Stimulated activated CD8-positive, alpha-beta memory T cell treated with anti-CD3 and anti-CD28 coated beads, Interleukin-12 subunit alpha, Interleukin-12 subunit beta, amount 100 ng/mL, for 1 hour (primary cell): ENCODE measurements around the gene SHQ1.

ENCODE experiments used
- DNase-seq: peaks from one replicate; pipeline ENCODE4 v3.0.0-alpha.2; 2020; ENCODE audit warnings: low read depth

Gene SHQ1

DNA sequence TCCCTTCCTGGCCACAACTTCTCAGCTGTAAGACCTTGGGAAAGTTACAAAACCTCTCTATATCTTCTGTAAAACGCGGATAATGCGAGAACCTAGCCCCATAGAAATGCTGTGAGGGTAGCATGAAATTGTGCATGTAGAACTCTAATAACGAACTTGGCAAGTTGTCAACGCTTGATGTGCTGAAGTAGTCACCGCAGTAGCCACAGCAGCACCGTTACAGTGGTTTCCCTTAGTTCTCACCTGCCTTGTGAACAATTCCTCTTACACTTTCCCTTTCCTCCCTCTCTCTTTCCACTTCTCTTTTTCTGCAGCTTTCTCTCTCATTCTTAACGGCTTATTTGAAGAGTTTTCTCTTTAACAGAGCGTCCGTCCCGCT is 447 bp upstream of the SHQ1 start:
- DNase-seq: peak; percentile 4

DNA sequence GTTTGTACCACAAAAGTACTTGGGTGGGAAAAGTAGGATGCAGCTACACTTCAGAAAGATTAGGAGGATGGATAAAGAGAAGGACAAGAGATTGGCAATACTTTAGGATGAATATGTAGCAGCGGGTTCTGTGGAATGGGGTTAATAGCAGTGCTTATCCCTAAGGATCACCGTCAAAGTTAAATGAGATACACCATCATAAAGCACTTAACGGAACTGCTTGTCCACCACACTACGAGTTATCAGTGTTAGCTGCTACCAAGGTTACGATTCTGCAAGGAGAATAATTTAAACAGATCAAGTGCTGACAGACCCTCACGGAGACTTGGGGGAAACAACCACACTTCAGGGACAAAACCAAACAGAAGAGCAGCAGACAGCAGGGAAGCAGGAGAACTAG is 963 bp downstream of the SHQ1 start:
- DNase-seq: no peak

DNA sequence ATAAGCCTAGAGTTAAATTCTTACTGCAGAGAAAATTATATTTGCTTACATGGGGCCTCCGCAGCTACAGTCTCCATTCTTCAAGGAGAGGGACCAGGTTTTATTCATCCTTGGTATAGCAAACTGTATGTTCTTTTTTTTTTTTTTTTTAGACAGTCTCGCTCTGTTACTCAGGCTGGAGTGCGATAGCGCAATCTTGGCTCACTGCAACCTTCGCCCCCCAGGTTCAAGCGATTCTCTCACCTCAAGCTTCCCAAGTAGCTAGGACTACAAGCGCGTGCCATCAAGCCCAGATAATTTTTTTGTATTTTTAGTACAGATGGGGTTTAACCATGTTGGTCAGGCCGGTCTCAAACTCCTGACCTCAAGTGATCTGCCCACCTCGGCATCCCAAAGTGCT is 2.1 kb downstream of the SHQ1 start:
- DNase-seq: no peak

DNA sequence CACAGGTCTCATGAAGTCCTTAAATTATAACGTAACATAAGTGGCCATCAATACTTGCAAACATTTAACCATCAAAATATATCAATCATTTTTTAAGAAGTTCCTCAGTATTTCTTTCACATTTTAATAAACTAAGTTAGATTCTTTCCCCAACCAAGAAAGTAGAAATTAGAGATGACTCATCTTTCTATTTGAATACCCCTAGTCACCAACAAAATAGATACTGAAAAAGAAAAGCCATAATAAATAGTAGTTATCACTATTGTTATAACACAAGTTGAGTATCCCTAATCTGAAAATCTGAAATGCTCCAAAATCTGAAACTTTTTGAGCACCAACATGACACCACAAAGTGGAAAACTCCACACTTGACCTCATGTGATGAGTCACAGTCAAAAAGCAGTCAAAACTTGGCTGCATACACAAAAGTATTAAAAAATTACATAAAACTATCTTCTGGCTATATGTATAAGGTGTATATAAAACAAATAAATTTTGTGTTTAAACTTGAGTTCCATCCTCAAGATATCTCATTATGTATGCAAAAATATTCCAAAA is 3.7 kb downstream of the SHQ1 start:
- DNase-seq: no peak

DNA sequence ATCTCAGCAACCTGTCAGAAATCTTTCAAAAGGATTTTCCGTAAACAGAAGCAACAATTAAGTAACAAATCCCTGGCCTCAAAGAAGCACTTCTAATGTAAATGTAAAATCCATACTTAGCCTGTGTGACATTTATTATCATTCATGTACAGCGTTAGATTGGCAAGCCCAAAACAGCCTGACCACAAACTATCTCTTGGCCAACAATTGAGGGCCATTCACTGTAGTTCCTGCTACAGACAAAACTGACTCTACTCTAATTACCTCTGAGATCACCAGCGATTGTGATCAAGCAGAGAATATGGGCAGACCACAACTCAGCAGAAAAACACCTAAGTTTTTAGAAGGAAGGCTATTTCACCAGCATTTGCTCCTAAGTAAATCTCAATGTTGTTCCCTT is 9.2 kb downstream of the SHQ1 start:
- DNase-seq: no peak

DNA sequence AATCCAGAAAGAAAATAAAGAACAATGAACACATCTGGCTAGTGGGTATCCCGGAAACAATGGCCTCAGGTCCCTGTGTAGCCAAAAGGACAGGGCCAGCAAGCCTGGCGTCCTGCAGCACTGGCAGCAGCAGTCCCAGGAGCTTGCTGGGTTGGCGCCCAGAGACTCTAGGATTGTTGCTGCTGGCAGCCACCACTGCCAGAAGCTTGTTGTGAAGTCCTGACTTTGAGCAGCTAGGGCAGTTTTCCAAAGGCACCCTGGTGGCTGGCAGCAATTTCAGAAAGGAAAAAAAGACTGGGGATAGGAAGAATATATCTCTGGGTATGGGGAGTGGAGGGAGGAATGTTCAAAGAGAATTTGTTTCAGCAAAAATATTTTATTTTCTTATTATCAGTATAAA is 11.3 kb downstream of the SHQ1 start:
- DNase-seq: no peak

DNA sequence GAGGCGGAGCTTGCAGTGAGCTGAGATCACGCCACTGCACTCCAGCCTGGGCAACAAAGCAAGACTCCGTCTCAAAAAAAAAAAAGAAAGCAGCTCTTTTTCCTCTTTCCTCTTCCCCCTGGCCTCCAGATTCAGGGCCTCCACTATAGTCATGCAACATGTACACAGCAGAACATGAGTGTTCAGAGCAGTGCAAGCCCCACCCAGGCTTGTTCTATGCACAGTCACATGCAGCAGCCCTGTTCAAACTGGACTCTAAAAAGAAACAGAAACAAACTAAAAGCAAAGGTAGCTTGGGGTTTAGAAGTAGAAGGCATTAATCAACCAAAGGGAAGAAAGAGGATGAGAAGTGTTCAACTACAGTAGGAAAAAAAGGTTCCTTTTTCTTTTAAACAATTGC is 11.8 kb downstream of the SHQ1 start:
- DNase-seq: no peak

DNA sequence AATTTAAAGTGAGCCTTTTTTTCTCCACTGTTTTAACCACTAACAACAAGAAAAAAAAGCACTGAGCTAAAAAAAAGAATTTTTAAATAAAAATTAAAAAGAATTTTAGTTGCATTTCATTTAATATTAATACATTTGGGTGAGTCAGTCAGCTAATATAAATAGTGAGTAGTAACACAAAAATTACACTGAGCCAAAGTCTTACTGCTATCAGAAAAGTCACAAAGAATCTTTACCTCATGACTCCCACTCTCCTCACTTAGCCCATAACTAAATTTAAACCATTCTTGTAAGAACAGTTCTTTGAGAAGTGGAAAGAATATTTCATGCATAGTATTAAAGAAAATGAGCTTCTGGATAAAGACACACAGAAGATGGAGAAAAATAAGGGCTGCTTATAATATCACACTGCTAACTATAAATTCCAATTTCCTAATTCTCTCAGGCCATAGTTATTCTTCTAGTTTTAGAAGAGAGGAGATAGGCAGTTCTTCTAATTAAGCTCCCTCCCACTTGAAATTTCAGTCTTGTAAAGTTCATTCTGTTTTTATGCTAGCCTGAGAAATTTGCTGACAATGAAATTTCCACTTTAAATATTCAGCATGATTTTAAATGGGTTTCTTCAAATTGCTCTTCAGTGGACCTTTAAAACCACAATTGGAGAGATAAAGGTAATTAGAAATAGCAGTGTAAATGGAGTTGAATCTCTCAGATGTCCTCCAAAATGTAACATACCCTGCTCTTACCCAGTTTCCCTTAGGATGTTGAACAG is 17.6 kb downstream of the SHQ1 start:
- no peak for DNase-seq

DNA sequence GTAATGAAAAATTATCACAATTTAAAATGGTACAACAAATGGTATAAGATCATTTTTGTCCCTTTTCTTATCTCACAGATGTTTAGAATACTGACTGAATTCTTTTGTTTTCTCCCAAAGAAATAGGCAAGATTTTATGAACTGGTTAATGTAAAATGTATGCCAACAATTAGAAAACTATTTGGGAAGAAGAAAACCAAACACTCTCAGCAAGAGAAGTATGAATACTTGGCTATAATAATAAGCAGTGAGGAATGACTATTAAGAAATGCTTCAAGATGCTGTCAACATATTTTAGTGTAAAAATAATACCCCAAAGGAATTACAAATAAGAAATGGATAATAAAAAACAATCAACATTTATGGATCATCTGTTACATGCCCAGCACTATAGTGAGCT is 18.5 kb downstream of the SHQ1 start:
- no peak for DNase-seq

DNA sequence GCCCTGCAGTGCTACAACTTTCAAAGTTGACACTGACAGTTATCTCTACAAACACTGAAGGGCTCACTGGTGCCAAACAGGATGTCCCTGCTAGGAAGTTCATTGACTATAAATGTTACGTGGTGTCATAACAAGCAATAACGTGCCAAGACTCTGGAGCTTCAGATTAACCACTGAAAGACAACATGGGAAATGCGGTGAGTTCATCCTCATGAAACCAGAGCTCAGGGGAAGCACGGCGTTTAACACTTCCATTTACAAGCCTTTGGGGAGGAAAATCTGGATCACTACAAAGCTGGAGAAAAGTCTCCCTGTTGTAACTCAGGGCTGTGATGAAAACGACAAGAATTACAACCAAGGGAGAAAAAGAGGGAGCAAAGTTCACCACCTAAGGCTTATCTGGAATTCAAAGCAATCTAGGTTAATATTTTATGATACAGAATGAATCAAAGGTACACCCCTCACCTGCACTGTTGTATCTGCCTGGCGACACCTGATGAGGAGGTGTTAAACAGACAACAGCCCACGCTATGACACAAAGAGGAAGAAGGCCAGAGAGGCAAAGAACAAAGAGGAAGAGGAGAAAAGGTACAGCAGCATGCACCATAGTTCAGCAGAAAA is 27.0 kb downstream of the SHQ1 start:
- no peak for DNase-seq

DNA sequence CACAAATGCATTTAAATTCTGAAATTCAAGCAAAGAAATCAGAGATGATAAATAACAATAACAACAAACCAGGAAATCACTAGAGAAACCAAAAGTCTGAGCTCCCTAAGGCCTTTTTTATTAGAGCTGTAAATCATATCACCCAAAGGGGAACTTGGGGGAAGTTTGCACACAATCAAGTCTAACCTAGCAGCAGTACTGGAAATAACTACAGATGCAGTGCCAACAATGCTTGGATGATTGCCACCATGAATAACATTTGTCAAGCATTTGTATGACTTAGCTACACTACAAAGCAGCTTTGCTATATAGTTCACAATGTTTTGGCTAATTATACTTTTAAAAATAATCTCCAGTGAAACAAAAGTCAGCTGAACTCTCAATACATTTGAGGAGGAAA is 27.8 kb downstream of the SHQ1 start:
- DNase-seq: no peak

DNA sequence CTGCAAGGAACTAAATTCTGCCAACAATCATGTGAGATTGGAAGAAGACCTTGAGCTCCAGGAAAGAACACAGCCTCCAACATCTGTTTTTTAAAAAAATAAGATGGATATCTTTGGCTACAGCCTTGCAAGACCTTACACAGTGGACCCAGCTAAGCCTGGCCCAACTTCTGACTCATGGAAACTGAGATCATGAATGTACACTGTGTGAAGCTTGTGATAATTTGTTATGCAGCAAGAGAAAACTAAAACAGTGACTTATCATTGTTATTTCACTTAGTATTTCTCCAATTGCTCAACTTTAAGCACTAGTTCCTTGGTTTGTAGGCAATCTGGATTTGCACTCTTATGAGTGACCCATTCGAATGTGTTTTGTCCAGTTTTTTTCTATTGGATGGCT is 29.3 kb downstream of the SHQ1 start:
- no peak for DNase-seq

DNA sequence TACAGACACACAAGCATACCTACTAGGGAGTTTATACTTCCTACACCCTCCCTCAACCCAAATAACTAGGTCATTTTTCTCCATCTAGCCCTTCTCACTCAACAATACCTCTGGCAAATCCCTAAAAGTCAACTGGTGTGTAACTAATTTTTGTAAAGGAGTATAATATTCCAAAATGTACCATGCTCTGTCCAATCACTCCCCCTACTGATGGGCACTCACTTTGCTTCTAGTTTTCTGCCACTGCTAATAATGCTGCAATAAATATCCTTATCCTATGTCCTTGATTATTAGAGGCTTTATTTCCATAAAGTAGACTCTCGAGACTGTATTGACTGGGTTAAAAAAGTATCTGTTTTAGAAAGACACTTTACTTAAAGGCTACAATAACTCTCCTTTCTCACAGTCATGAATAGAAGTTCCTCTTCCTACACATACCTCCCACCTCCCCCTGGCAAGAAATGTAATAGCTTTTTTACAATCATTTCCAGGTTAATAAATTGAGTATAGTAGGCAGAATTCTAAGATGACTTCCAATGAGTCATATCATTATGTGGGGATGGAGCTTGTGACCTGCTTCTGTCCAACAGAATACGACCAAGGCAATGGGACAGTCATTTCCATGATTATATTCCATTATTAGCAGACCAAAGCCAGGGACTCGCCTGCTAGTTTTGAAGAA is 30.0 kb downstream of the SHQ1 start:
- DNase-seq: no peak

DNA sequence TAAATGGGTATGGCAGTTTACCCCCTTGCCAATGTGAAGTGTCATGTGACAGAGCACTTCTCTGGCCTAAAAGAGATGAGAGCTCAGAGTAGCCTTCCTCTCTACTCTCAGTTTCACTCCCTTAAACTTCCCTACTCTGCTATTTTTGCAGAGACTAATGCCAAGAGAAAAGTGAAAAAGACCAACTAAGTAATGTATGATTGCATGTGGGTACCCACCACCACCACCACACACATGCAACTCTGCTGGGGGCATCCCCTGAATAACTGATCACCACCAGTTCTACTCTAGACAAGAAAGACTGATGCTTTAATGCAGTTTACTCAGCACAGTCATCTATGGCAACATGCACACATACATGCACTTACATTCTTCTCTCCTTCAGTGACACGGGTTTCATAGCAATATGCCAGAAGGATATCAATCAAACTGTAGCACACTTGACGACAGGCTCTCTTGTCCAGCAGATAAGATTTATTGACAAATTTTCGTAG is 31.3 kb downstream of the SHQ1 start:
- no peak for DNase-seq

DNA sequence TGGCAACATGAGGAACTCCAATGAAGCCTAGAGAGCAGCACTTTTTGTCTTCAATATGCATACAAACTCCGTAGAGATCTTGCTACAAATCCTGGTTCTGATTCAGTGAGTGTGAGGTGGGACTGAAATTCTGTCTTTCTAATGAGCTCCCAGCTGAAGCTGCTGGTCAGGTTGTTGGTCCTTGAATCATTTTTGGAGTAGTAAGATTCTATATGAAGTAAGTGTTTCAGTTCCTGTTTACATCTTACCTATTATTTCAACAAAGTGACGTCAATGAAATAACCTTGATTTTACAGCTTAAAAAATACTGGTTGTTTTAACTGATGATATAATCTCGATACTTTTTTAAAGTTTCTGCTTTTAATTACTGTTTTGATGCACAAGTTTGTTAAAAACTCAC is 33.9 kb downstream of the SHQ1 start:
- DNase-seq: no peak

DNA sequence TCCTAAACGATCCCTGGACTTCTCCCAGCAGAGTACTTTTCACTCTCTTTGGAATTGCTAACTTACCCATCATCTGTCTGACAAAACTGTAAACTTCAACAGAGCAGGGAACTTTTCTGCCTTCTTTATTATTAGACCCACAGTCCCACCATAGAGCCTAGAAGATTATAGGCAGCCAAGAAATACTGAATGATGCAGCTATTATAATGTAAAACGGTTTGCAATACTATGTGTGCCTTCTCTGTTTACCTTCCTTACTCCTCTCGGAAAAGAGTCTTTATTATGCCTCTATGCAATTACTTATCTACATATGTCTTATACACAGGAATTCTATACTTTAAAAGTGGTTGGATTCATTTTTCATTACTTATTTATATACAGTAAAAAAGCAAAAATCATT is 36.0 kb downstream of the SHQ1 start:
- DNase-seq: no peak

DNA sequence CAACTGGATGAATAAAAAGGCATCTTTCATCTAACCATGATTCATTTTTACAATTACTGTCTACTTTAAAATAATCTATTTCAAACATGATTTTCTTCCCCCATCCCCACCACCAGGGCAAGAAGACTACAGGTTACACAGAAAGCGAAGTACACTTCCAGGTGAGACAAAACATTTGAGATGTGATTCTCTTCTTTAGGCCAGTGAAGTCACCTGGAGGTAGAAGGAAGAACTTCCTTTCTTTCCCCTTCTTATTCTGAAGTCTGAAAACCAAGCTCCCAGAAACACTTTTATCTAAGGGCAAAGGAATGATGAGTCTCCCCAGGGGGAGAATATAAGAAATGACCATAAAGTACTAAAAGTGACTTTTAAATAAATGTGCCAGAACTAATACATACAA is 36.7 kb downstream of the SHQ1 start:
- no peak for DNase-seq

DNA sequence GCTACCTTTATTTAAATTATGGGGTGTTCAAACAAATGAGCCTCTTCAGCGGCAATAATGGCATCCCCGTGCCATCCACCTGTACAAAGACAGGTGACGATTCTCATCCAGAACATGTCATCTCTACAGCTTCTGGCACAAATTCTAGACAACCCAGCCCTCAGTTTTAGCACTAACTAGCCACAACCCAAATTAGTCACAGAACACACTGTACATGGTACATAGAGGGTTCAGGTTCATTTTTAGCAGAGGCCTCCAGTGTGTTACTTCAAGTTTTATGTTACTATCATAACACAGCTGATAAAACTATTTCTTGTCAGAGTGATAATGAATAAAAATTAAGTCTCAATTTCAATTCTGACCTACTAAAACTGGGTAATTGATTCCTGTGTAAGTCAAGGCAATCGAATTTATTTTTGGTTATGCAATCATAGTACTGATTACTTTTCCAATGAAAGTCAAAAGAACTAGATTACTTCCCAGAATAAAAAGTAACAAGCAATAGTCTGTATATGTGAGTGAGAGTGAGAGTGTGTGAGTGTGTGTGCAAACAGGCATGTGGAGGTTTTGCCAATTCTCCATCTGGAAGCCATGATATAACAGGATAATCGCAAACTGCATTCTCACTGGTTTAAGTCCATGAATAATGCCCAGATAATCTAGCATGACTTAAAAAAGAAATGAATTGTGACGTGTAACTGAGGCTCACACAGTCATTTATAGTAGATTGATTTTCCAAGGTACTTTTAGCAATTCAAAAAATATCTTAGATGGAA is 37.4 kb downstream of the SHQ1 start:
- no peak for DNase-seq

DNA sequence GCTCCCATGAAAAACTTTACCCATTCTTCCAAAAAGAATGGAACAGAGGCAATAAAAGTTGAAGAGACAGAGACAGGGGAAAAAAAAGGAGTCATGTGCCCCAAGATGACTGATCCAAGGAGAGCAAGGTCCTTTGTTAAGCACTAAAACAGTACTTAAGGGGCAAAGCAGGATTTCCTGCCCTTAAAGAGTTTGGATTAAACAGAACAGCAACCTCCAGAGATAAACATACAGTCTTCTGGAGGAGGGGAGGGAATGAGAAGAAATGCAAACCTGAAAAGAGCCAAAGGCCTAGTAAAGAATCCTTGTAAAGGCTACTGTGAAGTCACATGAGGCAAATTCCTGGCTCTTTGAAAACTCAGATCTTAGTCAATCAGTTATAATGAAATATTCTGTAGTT is 38.2 kb downstream of the SHQ1 start:
- no peak for DNase-seq

DNA sequence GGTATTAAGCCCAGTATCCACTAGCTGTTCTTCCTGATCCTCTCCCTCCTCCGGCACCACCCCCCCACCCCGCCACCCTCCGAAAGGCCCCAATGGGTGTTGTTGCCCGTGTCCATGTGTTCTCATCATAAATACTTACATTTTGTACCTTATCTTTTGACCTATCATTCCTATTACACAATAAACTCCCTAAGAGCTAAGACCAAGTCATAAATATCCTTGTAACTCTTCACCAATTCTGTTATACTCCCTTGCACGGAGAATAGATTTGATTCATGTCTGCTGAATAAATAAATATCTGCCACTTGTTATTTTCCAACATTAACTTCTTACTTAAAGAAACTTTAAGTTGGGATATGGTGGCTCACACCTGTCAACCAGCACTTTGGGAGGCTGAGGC is 43.9 kb downstream of the SHQ1 start:
- no peak for DNase-seq

DNA sequence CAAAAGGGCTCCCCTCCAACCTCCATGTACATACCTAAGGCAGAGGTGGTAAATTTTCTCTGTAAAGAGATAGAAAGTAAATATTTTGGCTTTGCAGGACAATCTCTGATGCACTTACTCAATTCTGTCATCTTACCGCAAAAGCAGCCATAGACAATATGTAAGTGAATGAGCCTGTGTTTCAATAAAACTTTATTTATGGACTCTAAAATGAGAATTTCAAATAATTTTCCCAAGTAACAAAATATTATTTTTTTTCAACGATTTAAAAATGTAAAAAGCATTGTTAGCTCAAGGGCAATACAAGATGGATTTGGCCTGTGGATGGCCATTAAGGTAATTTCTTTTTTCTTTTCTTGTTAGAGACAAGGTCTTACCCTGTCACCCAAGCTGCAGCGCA is 44.7 kb downstream of the SHQ1 start:
- DNase-seq: no peak

DNA sequence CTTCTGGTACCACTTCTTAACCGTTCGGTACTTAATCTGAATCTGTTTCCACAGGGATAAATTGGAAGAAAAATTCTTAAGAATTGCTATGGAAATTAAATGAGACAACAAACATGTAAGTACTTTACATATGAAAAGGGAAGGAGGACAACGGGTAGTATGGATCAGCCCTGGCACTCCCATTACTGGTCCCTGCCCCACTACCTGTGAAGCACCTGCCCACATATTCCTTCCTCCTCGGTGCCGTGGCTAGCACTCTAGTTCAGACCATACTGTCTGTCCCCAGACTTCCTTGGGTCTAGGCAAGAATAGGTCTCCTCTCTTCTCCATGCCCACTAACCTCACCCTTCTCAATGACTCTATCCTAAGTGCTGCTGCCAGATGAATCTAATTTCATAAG is 46.2 kb downstream of the SHQ1 start:
- DNase-seq: no peak
